Right ventricle myocardium inferior (tissue), 1 donor: ENCODE measurements around the gene SDK1. TPM values are rescaled to one million over a fixed set of nuclear protein-coding genes. Genes with fewer than 3 reads are reported as not detected.

Experiments used
- ATAC-seq: fragments of 200-7000 bp; cut with Tn5 transposase; one replicate; pipeline ENCODE4 v1.9.1; 2020; ENCODE audit warnings: mild to moderate bottlenecking, moderate library complexity
- DNase-seq: peaks from one replicate; pipeline ENCODE4 v3.0.0; 2021; ENCODE audit errors: missing footprints
- intact Hi-C: fragments of 100-400 bp; cut with DNase I; formaldehyde crosslinking; loops from one replicate; pipeline ENCODE4 v1.11.0; 2022
- total RNA-seq: library from RNA; stranded (reverse); fragmentation: NEBNext Ultra II Directional; extraction: Animal tissue kit (Norgen Biotek cat#: 25700); gene quantifications from one replicate; pipeline ENCODE4 v1.2.1, GENCODE V29; 2021
- donor health status: DM: no; HTN: yes; CAD: no; lungs with severe emphysema.

The SDK1 gene
- total RNA-seq, 1 donor from 2014 or later: 2.3 TPM

DNA sequence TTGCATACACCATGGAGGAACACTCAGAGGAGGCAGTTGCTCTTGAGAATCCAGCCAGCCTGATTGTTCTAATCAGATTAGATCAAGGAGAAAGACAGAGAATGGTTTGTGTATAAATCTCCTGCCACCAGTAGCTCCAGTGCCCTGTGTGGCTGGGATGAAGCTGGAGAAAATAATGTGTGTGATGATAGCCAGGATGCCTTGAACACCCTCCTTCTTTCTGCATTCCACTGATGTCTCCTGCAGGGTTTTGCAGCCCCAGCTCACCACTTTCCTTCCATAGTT, 766.4 kb downstream of the SDK1 start:
- ATAC-seq: no peak
- no peak for DNase-seq
- intact Hi-C loops: no loop called here

GRCh38 chr7:4067874-4068273, 766.8 kb downstream of the SDK1 start:
- intact Hi-C loops: no loop called here
- DNase-seq (no peak), ATAC-seq (no peak)

DNA sequence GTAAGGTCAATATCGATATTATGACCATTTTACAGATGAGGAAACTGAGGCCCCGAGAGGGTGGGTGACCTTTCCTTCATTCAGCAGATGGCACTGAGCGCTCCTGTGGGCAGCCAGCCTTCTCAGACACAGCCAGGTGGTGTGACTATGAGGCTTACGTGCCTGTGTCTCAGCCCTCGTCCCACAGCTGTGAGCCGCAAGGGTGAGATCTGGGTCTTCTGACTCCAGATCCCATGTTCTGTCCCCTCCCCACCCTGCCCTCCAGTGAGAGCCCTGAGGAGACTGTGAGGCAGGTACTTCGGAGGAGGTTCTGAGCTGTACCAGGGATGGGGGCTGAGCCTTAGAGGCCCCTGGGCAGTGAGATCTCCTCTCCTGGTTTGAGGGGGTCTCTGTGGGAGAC, 767.2 kb downstream of the SDK1 start:
- DNase-seq: no peak
- intact Hi-C loops: no loop called here
- ATAC-seq: no peak

DNA sequence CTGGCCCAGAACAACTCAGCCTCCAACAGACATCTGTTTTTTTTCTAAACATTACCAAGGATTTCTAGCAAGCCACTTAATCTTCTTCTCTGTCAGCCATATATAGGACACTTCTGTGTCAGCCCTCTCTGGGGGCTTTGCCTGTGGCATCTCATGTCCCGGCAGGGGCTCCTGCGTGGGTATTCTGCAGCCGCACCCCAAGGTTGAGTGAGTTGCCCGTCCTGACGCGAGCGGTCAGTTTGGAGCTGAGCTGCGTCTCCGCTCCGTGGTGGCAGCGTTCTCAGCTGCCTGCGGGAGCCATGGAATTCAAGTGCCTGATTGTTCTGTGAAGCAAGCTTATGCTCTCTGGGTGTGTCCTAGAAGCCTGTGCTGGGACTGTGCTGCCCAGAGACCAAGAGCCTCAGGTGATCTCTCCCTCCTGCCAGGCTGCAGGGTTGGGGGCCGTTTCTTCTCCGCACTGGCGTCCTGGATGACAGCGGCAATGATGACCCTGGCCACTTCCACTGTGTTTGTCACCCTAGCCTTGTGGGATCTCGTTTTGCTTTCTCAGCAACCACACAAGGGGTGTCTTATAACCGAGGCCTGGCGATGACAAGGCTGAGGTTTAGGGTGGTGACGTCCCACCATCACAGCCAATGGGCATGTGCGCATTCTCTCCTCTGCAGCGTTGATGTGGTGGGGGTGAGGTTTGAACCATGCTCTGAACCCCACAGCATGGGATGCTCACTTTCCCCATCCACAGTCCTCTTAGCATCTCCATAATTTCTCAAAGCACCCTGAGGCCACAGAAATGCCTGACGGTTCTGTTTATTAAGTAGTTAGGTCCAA, 768.4 kb downstream of the SDK1 start:
- intact Hi-C loops: no loop called here
- no peak for ATAC-seq
- DNase-seq: no peak

DNA sequence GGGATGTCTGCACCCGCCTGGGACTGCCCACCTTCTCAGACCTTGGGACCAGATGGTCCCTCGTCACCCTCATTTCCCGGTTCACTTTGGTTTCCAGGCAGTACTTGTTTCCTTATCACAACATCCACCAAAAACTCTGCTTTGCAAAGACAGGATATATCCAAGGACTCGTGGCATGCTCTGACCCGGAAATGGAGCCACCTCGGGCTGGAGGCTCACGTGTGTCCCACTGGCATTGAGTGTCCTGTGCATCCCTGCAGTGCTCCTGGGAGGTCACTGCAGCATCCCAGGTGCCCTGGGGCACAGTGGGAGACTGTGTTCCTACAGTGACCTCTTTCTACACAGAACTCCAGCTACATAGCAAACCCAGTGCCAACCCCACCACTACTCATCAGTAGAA, 769.2 kb downstream of the SDK1 start:
- ATAC-seq: no peak
- intact Hi-C loops: no loop called here
- DNase-seq: no peak

- ATAC-seq: no peak
- DNase-seq: no peak
- intact Hi-C loops: no loop called here
Measured at GRCh38 chr7:4071370-4072058, 770.5 kb downstream of the SDK1 start.

DNA sequence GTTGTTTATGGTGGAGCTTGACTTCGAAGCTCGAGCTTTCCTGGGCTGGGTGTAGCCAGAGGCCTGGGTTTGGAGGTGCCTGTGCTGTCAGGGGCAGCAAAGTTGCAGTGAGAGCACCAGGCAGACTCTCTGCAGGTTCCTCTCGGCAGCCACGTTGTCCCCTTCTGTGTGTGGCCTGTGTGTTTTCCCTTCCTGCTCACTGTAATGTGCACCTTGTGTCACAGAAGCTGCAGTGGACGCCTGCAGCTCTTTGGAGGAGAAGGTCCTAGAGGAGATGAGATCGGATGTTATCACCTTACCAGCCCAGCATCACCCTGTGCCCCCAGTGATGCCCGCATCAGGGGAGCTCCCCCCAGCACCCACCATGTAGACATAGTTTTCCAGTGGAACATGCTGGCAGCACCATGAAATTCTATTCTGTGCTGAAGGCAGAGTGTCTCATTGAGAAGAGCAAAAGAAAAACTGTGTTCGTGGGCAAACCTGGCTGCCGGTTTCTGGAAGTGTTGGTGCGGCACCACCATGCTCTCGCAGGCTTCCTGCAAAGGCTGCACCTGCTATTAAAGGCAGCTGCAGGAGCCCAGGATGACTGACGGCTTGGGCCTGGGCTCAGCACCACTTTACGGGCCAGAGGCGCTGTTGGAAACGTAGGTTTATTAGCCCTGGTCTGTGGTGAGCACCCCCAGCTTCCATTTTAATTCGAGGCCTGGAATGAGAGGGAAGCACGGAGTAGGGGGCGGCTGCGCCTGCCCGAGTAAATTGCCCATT, 771.3 kb downstream of the SDK1 start:
- intact Hi-C loops: no loop called here
- ATAC-seq: no peak
- no peak for DNase-seq

DNA sequence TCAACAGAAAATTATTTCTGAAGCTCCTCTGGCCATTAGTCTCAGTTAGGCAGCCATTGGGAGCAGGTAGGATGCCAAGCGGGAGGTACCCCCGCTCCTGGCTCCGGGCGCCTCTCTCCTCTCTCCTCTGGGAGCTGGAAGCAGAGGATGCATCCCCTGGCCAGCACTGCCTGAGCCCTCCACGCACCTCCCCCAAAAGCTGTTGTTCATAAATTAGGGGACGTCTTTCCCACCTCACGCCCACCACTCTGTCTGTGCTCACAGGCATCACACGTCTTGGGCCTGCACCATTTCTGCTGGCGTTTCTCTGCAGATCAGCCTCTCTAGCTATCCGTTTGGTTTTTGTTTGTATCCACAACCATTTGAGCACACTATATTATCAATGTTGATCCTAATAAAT, 772.0 kb downstream of the SDK1 start:
- intact Hi-C loops: no loop called here
- no peak for ATAC-seq

GRCh38 chr7:4073750-4074149, 772.7 kb downstream of the SDK1 start:
- no peak for ATAC-seq
- intact Hi-C loops: no loop called here
- DNase-seq: no peak

More for the DNA sequence above, 772.0 kb downstream of the SDK1 start:
- no peak for DNase-seq

- no peak for DNase-seq
- no peak for ATAC-seq
- intact Hi-C loops: no loop called here
Measured at GRCh38 chr7:4074407-4074806, 773.4 kb downstream of the SDK1 start.

- intact Hi-C loops: no loop called here
- DNase-seq (no peak), ATAC-seq (no peak)
Measured at GRCh38 chr7:4074994-4075393, 773.9 kb downstream of the SDK1 start.

DNA sequence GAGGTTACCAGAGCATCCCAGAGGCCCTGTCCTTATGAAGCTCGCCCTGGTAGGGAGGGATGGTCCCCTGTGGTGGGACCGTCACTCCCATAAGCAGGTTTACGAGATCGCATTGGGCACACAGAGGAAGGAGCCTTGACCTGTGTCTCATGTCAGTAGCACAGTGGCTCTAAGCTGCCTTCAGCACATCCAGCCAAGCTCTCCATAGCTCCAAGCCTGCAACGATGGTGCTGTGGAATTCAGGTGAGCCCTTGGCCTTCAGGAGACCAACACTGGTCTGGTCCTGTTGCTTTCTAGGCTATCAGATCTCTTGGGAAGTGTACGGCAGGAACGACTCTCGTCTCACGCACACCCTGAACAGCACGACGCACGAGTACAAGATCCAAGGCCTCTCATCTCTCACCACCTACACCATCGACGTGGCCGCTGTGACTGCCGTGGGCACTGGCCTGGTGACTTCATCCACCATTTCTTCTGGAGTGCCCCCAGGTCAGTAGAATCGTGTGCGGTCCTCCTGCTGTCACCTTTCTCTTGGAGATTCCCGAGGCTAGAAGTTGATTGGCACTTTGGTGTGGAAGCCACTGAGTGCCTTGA, 775.7 kb downstream of the SDK1 start:
- no peak for DNase-seq
- ATAC-seq: no peak
- intact Hi-C loops: no loop called here

GRCh38 chr7:4077980-4078379, 776.9 kb downstream of the SDK1 start:
- intact Hi-C loops: no loop called here
- no peak for DNase-seq
- no peak for ATAC-seq

- intact Hi-C loops: no loop called here
- no peak for DNase-seq
- ATAC-seq: no peak
Measured at GRCh38 chr7:4078580-4078979, 777.5 kb downstream of the SDK1 start.

GRCh38 chr7:4079366-4079765, 778.3 kb downstream of the SDK1 start:
- intact Hi-C loops: no loop called here
- no peak for ATAC-seq
- DNase-seq: no peak

DNA sequence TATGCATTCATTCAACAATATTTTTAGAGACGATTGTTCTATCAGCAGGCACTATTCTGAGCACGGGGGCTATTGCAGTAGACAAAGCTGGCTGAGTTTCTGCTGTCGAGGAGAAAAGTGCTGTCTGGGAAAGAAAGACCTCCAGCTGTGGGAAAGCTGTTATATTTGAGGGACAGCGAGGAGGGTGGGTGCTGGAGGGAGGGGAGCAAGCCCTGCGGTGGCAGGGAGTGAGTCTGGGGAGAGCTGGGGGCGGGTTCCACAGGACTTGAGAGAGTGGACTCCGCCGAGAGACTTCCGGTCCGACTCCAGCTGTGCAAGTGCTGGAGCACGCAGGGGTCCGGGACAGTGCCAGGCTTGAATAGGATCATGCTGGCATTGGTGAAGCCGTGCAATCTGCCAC, 778.9 kb downstream of the SDK1 start:
- no peak for DNase-seq
- no peak for ATAC-seq
- intact Hi-C loops: no loop called here

DNA sequence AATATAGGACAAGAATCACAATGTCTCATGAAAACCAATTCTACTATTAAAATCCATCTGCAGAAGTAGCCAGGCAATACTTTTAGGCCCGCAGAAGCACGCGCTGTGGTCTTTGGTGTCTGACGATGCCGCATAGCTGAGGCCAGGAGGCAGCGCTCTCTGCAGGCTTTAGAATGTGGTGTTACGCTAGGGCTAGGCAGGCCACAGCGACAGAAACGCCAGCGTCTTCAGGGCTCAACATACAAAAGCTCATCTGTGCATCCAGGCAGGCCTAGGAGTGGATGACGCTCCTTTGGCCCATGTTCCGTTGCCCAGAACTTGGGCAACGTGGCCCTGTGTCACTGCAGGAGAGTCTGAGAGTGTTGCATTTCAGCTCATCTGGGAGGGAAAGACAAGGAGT, 779.9 kb downstream of the SDK1 start:
- ATAC-seq (no peak), DNase-seq (no peak)
- intact Hi-C loops: no loop called here

- ATAC-seq (no peak), DNase-seq (no peak)
- intact Hi-C loops: no loop called here
Measured at GRCh38 chr7:4083513-4083912, 782.5 kb downstream of the SDK1 start.

DNA sequence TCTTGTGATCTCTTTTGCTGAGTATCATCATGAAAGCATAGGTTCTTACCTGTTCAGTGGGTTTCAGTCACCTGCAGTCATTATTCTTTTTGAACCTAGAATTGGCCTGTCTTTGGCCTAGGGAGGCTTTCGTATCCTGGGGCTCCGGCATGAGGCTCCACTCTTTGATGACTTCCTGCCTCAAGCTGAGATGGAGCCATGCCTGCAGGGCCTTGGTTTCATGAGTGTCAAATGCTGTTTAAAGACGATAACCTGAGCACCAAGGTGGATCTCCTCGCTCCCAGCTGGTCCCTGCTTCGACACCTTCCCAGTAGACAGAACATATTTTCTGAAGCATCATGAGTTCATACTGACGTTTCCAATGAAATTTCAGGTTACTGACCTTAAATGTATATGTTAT, 783.2 kb downstream of the SDK1 start:
- ATAC-seq (no peak), DNase-seq (no peak)
- intact Hi-C loops: no loop called here
